HepG2 (cell line): ENCODE results near the gene TATDN3. TPM values are rescaled to one million over a fixed set of nuclear protein-coding genes. Genes with fewer than 3 reads are reported as not detected.

Source experiments
- ARNT2 ChIP-seq: sonication (generic); formaldehyde crosslinking; IDR thresholded peaks from 2 replicates; pipeline ENCODE4 v1.8.0; 2022; ENCODE audit warnings: mild to moderate bottlenecking, low read depth, missing genetic modification reagents, moderate library complexity
- FOSL2 ChIP-seq: sonication (generic); formaldehyde crosslinking; IDR thresholded peaks from 2 replicates; pipeline ENCODE4 v1.4.0; 2020; ENCODE audit warnings: missing genetic modification reagents
- GFI1 ChIP-seq: sonication (generic); formaldehyde crosslinking; IDR thresholded peaks from 2 replicates; pipeline ENCODE4 v1.5.0; 2020; ENCODE audit warnings: missing genetic modification reagents, mild to moderate bottlenecking, borderline replicate concordance
- HNRNPH1 ChIP-seq: fragments of 200-400 bp; formaldehyde crosslinking; optimal IDR thresholded peaks from 2 replicates; pipeline ENCODE3; 2017; ENCODE audit warnings: mild to moderate bottlenecking, low read depth, low read length
- HNRNPL ChIP-seq: fragments of 200-400 bp; formaldehyde crosslinking; IDR thresholded peaks from 2 replicates; pipeline ENCODE4 v1.6.1; 2017; ENCODE audit warnings: mild to moderate bottlenecking, low read depth, low read length
- MAF1 ChIP-seq: sonication (generic); formaldehyde crosslinking; IDR thresholded peaks from 2 replicates; pipeline ENCODE4 v1.5.0; 2020; ENCODE audit warnings: missing genetic modification reagents, borderline replicate concordance
- MIER3 ChIP-seq: IDR thresholded peaks from 2 replicates; pipeline ENCODE4 v1.6.1; 2016; ENCODE audit warnings: missing compliant biosample characterization, borderline replicate concordance
- MTA1 ChIP-seq: sonication (generic); formaldehyde crosslinking; IDR thresholded peaks from 2 replicates; pipeline ENCODE4 v1.4.0; 2020; ENCODE audit warnings: missing genetic modification reagents, mild to moderate bottlenecking, borderline replicate concordance
- REXO4 ChIP-seq: sonication (generic); formaldehyde crosslinking; IDR thresholded peaks from 2 replicates; pipeline ENCODE4 v1.8.0; 2022; ENCODE audit warnings: missing genetic modification reagents, mild to moderate bottlenecking, borderline replicate concordance
- ZNF232 ChIP-seq: sonication (generic); formaldehyde crosslinking; IDR thresholded peaks from 2 replicates; pipeline ENCODE4 v1.4.0; 2020; ENCODE audit warnings: missing genetic modification reagents, borderline replicate concordance
- ZNF260 ChIP-seq: sonication (generic); formaldehyde crosslinking; IDR thresholded peaks from 2 replicates; pipeline ENCODE4 v1.4.0; 2020; ENCODE audit warnings: missing genetic modification reagents, low read depth, mild to moderate bottlenecking, borderline replicate concordance
- ZNF335 ChIP-seq: sonication (generic); formaldehyde crosslinking; IDR thresholded peaks from 2 replicates; pipeline ENCODE4 v1.4.0; 2020; ENCODE audit warnings: missing genetic modification reagents
- ZNF44 ChIP-seq: sonication (generic); formaldehyde crosslinking; IDR thresholded peaks from 2 replicates; pipeline ENCODE4 v1.5.1; 2020; ENCODE audit warnings: mild to moderate bottlenecking, missing genetic modification reagents
- ZNF549 ChIP-seq: sonication (generic); formaldehyde crosslinking; IDR thresholded peaks from 2 replicates; pipeline ENCODE4 v1.5.0; 2020; ENCODE audit warnings: missing genetic modification reagents
- ZNF772 ChIP-seq: sonication (generic); formaldehyde crosslinking; IDR thresholded peaks from 2 replicates; pipeline ENCODE4 v1.5.0; 2020; ENCODE audit warnings: mild to moderate bottlenecking, missing genetic modification reagents
- polyA plus RNA-seq, 8 experiments: library from polyadenylated mRNA; depleted of rRNA in 3 of 8; stranded (reverse) in 7 of 8; unstranded in 1 of 8; fragments of >200 nt; fragmentation: Illumina TruSeq in 4 of 8; extraction: Trizol in 4 of 8; gene quantifications; 2 replicates each; pipeline versions ENCODE4 v1.2.1 to v1.2.3, GENCODE V29; 2011 to 2016; ENCODE audit warnings: low read depth in 4 of 8, missing spikeins in 1 of 8, mixed read lengths in 1 of 8; ENCODE audit not compliant: insufficient read depth in 1 of 8
- total RNA-seq, 5 experiments: library from RNA; depleted of rRNA; stranded (reverse); fragments of >200 nt; fragmentation: Illumina TruSeq; extraction: Trizol; gene quantifications; 2 replicates each; pipeline ENCODE4 v1.2.3, GENCODE V29; 2016; ENCODE audit warnings: low read depth in 1 of 5
- TF ChIP-seq, protein P1 (sequence below): sonication (generic); formaldehyde crosslinking; IDR thresholded peaks from 2 replicates; pipeline ENCODE4 v1.4.0; 2020; ENCODE audit warnings: missing genetic modification reagents
- TF ChIP-seq, protein P2 (sequence below): sonication (generic); formaldehyde crosslinking; IDR thresholded peaks from 2 replicates; pipeline ENCODE4 v1.4.0; 2020; ENCODE audit warnings: missing genetic modification reagents, borderline replicate concordance
- TF ChIP-seq, protein P3 (sequence below): IDR thresholded peaks from 2 replicates; pipeline ENCODE4 v1.6.1; 2016; ENCODE audit warnings: low read depth, borderline replicate concordance
- TF ChIP-seq, protein P4 (sequence below): IDR thresholded peaks from 2 replicates; pipeline ENCODE4 v1.6.1; 2012; ENCODE audit warnings: low read length, improper control_type of control experiment

Gene TATDN3
- total and polyA plus RNA-seq, 2 of the 13 experiments (the other 11 are each of a cell fraction or from before 2014, with no cell fraction given): 7.3 to 8.6 TPM

DNA sequence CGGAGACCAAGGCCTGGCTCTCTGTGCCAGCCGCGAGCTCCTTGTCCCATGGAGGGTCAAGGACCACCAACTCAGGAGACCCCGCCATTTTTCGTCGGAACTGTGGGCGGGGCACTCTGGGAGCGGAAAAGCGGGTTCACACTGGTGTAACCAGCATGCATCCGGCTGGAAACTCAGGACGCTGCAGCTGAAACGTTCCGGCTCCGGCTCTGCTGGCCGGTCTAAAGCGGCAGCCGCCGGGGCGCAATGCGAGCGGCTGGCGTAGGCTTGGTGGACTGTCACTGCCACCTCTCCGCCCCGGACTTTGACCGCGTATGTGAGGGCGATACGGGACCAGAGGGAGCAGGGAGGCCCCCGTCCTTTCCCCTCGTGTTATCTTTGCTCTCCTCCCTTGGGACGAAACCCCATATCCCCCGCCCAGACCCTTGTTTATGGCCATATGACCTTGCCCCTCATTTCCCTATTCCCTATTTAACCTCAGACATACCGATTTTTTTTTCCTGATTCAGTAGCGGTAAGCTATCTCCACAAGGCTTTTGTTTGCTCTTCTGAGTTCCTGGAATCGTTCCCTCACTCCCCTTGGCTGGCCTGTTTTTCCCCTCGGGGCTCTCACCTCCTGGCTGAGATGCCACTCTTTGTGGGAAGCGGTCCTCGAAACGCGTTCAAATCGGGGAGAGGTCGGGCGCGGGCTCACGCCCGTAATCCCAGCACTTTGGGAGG, at the start of gene TATDN3, which contains the start of gene NSL1 (continued):
- no peak for TF ChIP-seq ZNF44
- no peak for TF ChIP-seq REXO4 (CRISPR knock-in tag)
- TF ChIP-seq, protein P1, sequence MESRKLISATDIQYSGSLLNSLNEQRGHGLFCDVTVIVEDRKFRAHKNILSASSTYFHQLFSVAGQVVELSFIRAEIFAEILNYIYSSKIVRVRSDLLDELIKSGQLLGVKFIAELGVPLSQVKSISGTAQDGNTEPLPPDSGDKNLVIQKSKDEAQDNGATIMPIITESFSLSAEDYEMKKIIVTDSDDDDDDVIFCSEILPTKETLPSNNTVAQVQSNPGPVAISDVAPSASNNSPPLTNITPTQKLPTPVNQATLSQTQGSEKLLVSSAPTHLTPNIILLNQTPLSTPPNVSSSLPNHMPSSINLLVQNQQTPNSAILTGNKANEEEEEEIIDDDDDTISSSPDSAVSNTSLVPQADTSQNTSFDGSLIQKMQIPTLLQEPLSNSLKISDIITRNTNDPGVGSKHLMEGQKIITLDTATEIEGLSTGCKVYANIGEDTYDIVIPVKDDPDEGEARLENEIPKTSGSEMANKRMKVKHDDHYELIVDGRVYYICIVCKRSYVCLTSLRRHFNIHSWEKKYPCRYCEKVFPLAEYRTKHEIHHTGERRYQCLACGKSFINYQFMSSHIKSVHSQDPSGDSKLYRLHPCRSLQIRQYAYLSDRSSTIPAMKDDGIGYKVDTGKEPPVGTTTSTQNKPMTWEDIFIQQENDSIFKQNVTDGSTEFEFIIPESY (CRISPR knock-in tag): peak; percentile 80; the same call in 1 of the 2 replicates
- TF ChIP-seq, protein P2, sequence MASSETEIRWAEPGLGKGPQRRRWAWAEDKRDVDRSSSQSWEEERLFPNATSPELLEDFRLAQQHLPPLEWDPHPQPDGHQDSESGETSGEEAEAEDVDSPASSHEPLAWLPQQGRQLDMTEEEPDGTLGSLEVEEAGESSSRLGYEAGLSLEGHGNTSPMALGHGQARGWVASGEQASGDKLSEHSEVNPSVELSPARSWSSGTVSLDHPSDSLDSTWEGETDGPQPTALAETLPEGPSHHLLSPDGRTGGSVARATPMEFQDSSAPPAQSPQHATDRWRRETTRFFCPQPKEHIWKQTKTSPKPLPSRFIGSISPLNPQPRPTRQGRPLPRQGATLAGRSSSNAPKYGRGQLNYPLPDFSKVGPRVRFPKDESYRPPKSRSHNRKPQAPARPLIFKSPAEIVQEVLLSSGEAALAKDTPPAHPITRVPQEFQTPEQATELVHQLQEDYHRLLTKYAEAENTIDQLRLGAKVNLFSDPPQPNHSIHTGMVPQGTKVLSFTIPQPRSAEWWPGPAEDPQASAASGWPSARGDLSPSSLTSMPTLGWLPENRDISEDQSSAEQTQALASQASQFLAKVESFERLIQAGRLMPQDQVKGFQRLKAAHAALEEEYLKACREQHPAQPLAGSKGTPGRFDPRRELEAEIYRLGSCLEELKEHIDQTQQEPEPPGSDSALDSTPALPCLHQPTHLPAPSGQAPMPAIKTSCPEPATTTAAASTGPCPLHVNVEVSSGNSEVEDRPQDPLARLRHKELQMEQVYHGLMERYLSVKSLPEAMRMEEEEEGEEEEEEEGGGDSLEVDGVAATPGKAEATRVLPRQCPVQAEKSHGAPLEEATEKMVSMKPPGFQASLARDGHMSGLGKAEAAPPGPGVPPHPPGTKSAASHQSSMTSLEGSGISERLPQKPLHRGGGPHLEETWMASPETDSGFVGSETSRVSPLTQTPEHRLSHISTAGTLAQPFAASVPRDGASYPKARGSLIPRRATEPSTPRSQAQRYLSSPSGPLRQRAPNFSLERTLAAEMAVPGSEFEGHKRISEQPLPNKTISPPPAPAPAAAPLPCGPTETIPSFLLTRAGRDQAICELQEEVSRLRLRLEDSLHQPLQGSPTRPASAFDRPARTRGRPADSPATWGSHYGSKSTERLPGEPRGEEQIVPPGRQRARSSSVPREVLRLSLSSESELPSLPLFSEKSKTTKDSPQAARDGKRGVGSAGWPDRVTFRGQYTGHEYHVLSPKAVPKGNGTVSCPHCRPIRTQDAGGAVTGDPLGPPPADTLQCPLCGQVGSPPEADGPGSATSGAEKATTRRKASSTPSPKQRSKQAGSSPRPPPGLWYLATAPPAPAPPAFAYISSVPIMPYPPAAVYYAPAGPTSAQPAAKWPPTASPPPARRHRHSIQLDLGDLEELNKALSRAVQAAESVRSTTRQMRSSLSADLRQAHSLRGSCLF: no peak
- peak; percentile 95; the same call in 1 of the 2 replicates for TF ChIP-seq MIER3 (CRISPR knock-in tag)
- TF ChIP-seq, protein P3, sequence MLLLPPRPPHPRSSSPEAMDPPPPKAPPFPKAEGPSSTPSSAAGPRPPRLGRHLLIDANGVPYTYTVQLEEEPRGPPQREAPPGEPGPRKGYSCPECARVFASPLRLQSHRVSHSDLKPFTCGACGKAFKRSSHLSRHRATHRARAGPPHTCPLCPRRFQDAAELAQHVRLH (CRISPR knock-in tag): peak; percentile 98
- TF ChIP-seq ZNF549 (CRISPR knock-in tag): peak; percentile 77
- TF ChIP-seq, protein P4, sequence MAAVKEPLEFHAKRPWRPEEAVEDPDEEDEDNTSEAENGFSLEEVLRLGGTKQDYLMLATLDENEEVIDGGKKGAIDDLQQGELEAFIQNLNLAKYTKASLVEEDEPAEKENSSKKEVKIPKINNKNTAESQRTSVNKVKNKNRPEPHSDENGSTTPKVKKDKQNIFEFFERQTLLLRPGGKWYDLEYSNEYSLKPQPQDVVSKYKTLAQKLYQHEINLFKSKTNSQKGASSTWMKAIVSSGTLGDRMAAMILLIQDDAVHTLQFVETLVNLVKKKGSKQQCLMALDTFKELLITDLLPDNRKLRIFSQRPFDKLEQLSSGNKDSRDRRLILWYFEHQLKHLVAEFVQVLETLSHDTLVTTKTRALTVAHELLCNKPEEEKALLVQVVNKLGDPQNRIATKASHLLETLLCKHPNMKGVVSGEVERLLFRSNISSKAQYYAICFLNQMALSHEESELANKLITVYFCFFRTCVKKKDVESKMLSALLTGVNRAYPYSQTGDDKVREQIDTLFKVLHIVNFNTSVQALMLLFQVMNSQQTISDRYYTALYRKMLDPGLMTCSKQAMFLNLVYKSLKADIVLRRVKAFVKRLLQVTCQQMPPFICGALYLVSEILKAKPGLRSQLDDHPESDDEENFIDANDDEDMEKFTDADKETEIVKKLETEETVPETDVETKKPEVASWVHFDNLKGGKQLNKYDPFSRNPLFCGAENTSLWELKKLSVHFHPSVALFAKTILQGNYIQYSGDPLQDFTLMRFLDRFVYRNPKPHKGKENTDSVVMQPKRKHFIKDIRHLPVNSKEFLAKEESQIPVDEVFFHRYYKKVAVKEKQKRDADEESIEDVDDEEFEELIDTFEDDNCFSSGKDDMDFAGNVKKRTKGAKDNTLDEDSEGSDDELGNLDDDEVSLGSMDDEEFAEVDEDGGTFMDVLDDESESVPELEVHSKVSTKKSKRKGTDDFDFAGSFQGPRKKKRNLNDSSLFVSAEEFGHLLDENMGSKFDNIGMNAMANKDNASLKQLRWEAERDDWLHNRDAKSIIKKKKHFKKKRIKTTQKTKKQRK: no peak
- peak; percentile 60; the same call in 1 of the 2 replicates for TF ChIP-seq ZNF772 (CRISPR knock-in tag)
- TF ChIP-seq HNRNPH1: no peak
- TF ChIP-seq ZNF260 (CRISPR knock-in tag): no peak
- peak; percentile 83 for TF ChIP-seq GFI1
- peak; percentile 82 for TF ChIP-seq ARNT2
- peak; percentile 87 for TF ChIP-seq ZNF232
- TF ChIP-seq MTA1 (CRISPR knock-in tag): peak; percentile 98
- peak; percentile 84 for TF ChIP-seq HNRNPL
- TF ChIP-seq ZNF335 (CRISPR knock-in tag): peak; percentile 87
- TF ChIP-seq MAF1 (CRISPR knock-in tag): peak; percentile 84
- TF ChIP-seq FOSL2: peak; percentile 78
